Inferior parietal cortex (tissue), 1 donor: ENCODE results near the gene AIFM2.
"Not testable (repeated sequence)": the region's sequence is repeated elsewhere in the genome, so short reads cannot be mapped to it uniquely, and the experiment has no call there.

Source experiments
- DNase-seq: peaks from one replicate; pipeline ENCODE4 v3.0.0-alpha.2; 2016; ENCODE audit errors: extremely low spot score

Gene AIFM2

DNA sequence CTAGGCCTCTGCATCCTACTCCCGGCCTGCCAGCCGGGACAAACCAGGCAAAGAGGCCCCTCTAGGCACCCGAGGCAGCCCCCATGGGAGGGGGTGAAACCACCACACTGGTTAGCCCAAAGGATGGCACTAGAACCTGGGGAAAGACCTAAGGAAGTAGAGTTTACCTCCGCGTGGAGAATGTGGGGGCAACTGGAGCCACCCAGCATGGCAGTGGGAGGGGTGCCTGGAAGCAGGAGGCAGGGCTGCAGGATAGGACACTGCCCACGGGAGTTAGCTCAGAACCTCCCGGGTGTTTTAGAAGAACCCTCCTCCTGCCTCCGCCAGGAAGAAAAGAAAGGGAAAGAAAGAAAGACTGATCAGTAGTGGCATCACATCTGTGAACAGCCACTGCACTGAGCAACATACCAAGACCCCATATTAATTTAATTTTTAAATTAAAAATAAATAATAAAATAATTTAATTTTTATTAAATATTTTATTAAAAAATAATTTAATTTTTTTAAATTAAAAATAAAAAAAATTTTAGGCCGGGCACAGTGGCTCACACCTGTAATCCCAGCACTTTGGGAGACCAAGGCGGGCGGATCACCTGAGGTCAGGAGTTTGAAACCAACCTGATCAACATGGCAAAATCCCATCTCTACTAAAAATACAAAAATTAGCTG lies 11.2 kb downstream of the AIFM2 start:
- DNase-seq: no peak

DNA sequence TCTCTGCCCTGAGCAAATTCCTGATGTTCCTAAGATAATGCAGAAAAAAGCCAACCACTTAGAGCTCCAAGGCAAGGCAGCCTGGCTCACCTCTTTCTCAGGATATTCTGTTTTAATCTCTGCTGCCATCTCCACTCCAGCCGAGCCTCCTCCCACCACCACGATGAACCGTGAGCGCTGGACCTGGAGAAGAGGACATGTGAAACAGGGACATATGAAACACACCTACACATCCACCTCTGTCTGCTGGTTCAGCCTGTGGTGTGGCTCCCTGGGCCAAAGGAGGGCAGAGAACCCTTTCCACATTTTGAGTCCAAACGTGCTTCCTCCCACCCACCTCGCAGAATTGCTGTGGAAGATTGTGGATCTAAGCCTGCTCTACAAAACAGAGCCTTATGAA lies 12.2 kb downstream of the AIFM2 start:
- DNase-seq: no peak

DNA sequence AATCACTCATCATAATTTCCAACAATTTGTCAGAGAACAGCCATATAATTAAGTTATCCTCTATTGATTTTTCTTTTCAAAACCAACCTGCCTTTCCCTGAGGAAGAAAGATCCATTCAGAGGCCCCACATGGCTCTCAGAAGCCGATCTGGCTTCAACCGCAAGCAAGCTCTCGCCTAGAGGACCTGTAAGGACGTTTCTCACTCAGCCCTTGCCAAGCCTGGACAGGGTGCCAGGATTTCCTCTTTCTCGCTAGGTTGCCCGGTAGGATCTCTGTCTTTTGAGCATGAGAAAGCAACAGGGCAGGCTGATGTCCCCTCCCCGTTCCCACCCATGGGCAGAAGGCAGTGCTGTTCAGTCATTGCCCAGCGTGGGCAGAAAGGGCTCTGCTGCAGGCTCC lies 13.0 kb downstream of the AIFM2 start:
- no peak for DNase-seq

DNA sequence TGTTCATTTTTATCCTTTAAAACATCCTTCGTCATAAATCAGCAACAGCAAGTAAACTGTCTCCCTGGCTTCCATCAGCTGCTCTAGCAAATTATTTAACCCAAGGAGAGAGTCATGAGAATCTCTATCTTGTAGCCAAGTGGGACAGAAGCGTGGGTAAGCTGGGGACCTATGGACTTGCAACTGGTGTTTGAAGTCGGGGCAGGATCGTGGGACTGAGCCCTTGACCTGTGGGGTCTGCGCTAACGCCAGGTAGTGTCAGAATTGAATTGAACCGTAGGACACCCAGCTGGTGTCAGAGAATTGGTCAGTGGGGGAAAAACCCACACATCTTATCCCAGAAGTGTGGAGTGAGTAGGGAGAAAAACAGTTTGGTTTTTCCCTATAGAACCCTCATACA lies 13.4 kb downstream of the AIFM2 start:
- DNase-seq: no peak

DNA sequence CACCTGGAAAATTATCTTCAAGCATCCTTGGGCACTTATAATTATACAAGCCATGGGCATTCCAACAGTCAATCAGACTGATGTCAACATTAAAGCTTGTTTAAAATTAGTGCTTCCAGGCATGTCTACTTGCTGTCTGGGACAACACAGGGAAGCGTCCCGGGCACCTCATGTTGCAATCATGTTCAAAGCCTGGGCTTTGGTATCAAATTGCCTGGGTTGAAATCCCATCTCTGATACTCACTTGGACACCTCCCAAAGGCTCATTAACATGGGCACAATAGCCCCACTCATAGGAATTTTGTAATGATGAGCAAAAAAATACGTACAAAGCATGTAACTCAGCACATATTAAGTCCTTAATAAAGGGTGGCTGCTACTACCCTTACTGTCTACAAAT lies 14.4 kb downstream of the AIFM2 start:
- no peak for DNase-seq

DNA sequence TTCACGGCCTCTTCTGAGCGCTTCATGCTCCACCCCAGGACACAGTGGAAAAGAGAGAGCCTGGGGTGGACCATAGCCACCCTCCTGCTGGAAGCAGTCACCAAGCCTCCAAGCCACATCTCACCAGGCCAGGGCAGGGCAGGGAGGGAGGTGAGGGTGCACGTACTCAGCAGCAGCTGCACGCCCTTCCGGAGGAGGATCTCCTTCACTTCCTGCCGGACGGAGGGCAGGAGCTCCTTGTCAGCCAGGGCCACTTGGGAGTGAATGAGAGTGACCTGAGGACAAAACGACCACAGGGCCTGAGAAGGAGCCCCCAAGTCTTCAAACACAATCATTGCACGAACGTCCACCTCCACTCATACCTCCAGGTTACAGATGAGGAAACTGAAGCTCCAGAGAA lies 15.0 kb downstream of the AIFM2 start:
- no peak for DNase-seq

DNA sequence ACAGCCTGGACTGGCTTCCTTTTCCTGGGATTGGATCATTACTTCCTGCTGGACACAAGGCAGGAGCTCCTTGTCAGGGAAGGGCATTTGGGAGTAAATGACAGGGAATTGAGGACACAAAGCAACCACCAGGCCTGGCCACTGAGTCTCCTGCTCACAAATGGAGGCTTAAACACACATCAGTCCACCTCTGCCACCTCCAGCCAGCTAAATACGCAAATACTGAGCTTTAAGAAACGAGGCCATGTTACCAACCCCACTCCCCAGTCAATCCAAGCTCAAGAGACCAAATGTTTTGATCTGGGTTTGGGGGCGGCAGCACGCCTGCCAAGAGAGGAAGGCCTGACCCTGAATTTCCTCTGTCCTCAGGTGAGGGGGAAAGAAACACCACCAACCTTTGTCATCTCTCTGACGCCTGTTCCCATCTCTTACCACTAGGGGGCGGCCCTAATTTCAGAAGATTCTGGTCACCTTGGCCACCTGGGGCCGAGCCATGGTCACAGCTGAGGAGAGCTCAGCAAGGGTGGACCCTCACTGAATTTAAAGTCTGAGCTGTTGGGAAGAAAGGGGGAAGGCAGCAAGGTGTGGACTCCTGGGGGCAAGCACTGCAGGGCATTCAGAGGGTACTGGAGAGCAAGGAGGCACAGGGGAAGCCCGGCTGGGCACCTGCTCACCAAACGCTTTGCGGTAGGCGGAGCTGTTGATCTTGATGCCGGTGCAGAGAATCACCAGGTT lies 16.5 kb downstream of the AIFM2 start:
- DNase-seq: peak; percentile 55

DNA sequence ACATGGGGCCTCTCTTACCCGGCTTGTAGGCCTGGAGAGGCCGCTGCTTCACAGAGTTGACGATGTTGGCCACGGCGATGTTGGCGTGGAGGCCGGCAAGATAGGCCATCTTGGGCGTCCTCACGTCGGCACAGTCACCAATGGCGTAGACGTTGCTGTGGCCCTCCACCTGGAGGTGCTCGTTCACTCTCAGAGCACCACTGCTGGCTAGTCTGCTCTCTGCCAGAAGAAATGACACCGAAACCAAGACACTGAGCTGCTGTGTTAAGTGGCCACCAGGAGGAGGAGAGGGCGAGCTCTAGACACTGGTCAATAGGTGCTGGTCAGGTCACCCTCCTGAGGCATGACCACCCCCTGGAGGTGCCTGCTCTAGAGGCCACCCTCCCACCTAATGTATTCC lies 17.7 kb downstream of the AIFM2 start:
- no peak for DNase-seq

DNA sequence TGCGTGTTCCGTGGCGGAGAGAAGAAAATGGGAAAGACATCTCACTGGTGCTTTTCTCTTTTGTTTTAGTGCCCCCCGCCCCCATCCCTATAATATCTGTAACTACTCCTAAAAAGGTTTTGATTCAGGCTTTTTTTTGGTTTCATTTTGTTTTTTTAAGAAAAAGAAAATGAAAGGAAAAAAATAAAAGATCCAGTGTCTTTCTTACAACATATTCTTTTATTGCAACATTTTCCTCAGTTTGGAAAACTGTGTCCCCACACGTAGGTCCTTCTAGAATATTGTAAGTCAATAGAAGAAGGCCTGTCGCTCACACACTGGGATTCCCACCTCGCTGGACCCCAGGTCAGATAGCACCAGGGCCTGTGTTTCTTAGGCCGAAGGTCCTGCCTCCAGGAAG lies 20.6 kb downstream of the AIFM2 start:
- DNase-seq: no peak

DNA sequence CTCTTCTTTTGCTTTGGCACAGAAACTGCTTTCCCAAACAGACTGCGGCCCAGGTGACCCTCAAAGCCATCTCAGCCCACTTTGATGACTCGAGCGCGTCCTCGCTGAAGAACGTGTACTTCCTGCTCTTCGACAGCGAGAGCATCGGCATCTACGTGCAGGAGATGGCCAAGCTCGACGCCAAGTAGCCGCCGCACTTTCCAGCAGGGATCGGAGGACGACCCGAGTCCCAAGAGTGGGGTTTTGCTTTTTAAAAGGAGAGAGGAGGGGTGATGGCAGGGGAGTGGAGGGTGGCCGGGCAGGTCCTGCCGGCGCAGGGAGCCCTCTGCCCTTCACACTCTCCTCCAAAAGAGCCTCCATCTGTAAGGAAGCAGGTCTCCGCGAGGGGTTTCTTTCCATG lies 21.1 kb downstream of the AIFM2 start:
- DNase-seq: no peak

DNA sequence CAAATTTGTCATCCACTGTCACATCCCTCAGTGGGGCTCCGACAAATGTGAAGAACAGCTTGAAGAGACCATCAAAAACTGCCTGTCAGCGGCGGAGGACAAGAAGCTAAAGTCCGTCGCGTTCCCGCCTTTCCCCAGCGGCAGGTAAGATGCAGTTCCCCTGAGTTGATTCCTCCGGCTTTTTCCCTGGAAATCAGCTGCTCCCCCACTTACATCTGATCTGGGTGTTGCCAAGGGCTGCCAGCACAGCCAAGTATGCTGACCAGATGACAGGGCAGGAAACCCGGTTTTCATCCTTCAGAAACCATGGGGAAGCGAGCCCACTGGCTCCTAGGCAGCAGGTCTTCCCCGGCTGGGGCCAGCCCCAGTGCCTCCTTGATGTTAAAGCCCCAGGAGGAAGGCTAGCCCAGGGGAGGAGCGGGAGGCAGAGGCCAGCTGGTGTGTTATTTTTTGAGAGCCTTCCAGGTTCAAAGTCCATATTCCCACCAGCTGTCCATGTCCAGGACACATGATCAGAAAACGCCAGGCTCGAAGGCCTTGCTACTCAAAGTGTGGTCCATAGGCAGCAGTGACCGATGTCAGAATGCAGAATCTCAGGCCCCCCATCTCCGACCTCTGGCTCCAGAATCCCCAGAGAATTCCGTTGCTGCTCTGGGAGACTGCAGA lies 23.4 kb downstream of the AIFM2 start:
- no peak for DNase-seq

DNA sequence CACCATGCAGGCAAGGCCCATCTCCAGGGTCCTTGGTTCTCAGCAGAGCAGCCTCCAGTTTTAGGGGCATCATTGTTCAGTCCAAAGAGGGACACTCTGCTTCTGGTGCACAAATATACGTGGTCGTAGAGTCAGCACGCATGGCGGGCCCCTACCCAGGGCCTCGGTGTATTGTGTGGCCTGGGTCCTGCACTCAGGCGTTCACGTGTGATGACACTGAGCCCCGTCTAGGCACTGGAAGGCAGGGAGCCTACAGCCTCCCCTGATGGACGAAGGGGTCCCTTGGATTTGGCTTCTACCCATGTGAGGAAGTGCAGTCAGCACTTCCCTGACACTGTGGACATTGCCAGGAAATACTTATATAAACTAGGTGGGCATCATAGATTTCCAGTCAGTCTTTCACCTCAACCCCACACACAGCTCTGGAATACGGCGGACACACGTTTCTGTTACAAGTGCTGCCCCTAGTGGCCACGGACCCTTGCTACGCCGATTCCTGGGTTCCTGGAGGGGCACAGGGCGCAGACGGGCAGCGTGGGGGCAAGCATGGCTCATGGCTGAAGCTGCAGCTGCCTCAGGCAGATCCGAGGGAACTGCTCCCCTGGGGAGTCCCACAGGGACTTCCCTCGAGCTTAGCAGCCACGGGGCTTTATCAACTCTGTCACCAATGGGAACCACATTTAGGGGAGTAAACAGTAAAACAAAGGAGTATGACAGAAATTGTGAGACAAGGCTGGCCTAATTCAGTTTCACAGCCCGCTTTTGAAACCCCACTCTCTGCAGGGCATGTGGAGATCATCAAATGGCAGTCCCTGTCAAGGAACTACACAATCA lies 25.4 kb downstream of the AIFM2 start:
- no peak for DNase-seq

DNA sequence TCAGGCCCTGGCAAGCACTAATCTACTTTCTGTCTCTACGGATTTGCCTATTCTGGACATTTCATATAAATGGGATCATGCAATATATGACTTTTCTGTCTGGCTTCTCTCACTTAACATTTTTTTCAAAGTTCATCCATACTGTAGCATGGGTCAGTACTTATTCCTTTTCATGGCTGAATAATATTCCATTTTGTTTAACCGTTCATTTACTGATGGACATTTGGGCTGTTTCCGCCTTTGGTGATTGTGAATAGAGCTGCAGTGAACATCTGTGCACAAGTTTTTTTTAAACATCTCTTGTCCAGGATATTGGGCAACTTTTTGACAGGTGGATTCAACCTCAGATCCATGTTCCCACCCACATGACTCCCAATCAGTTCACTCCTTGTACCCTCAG lies 31.0 kb downstream of the AIFM2 start:
- no peak for DNase-seq

DNA sequence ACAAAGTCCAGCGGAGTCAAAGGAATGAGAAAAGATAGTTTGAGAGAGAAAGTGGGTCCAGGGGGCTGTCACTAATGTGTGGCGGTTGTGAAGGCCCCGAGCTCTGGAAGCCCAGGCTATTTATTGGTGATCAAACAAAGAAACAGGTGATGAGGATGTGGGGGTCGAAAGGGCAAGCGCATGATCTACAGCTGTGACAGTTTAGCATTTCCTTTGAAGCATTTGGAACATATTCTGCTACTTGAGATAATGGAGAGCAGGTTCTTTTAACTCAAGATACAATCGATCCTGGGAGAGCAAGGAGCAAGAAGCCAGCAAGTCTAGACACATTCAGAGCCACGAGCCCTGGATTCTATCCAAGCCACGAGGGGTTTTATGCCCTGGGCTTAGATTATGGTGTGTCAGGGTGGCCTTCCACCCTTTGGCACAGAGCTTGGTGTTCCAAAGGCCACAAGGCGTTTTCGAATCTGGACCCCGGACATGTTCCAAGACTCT lies 31.5 kb downstream of the AIFM2 start:
- not testable (repeated sequence) for DNase-seq

DNA sequence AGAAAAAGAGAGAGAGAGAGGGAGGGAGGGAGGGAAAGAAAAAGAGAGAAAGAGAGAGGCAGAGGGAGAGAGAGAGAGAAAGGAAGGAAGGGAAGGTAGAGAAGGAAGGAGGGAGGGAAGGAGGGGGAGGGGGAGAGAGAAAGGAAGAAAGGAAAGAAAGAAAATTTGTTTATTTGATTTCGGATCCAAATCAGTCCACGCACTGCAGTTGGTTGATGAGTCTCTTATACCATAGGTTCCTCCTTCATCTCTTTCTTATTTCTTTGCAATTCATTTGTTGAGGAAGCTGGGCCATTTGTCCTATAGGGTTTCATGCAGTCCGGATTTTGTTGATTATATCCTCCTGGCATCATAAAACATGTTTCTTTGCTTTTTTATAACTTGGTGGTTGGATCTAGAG lies 34.4 kb downstream of the AIFM2 start:
- no peak for DNase-seq

DNA sequence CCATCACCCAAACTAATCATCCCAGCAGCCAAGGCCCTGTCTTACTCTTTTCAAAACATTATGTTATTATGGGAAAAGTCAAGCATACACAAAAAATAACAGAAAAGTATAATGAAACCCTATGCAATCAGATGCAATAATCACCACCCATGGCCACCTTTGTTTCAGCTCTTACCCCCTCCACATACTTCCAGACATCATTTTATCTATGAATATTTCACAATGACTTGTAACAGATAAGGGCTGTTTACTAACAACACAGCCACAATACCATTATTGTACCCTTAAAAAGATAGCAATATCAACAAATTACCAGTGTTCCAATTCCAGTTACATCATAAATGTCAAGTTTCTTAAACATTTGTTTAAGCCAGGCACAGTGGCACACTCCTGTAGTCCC lies 35.2 kb downstream of the AIFM2 start:
- DNase-seq: no peak

DNA sequence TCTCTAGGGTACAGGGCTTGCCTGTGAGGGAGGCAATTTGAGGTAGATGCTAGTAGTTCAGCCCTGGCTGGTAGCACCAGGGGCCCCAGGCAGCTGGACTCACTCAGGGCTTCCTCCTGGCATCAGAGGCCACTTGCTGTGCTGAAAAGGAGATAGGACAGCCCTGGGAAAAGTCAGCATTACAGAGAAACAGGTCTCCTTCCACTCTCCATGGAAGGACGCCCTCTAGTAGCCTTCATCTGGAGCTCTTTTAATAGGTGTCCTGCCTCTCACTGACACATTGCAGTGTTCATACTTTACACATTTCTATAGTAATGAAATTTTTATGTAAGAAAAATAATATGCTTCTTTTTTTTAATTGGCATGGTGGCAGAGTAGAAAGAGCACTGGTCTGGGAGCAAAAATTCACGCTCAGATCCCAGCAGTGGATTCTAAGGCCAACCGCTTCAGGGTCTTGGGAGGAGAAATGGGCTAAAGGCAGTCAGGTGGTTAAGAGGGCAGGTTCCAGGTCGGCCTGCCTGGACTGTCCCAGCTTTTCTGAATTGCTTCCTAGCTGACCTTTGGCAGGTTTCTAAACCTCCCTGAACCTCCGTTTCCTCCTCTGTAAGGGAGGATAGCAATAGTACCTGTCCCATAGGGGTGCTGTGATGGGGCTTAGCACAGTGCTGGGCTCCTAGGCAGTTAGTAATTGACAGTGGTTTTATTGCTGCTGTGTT lies 35.8 kb downstream of the AIFM2 start:
- no peak for DNase-seq

DNA sequence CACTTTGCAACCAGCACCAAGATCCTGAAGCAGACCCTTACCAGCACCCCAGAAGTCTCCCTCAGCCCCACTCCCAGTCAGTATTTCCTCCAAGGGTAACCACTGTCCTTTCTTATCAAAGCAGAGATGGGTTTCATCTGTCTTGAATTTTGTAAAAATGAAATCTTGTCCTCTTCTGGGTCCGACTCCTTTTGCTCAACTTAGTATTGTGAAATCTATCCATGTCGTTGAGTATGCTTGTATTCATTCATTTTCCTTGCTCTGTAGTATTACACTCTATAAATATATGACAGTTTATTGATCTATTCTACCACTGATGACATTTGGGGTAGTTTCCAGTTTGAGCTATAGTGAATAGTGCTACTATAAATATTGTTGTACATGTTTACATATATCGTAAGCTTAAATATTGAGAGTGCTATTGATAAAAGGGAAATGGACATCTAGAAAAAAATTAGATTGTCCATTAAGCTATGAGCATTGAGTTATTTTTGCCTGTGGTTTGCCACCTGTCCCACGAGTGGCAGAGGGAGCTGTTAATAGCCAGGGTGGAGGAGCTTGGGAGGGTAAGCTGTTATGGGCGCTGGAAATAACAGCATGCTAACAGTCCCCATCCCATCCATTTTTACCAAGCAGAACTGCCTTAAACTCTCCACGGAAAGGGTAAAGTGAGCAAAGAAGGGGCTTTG lies 36.5 kb downstream of the AIFM2 start:
- no peak for DNase-seq

DNA sequence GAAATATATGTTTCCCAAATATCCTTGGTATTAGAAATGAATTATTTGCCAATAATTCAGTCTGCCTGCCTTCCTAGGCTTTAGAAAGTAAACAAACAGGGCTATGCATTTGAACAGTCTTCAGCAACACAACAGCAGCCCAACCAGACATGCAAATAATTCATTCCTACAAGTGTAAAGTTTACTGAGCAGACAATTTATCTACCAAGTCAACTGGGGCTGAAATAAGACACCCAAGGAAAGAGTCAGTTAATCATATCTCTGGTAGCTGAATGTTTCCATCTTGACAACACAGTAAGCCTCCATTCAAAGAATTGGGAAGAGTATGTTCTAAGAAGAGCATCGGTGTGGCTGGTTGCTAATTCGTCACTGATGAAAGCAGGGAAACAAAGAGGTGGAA lies 38.4 kb downstream of the AIFM2 start:
- no peak for DNase-seq

DNA sequence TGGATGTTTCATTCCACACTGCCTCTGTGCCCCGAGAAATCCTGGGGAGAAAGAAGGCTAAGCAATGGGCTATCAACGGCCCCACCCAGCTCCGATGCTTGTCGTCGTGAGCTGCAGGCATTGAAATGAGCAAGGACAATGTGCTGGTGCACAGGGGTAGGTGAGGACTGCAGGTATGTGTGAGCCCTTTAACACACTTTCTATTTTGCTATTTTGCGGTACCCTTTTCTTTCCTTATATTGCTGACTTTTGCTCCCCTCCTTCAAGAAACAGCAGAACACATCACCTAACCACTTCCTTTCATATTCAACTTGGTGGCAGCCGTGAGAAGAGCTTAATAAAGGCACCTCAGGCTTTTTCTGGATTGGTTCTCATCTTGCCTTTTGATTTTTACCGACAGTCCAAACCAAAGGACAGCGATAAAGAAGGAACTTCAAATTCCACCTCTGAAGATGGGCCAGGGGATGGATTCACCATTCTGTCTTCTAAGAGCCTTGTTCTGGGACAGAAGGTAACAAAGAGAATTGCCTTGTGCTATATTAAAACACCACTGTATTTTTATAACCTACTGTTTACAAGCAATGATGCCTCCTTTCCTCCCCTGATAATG lies 39.2 kb downstream of the AIFM2 start:
- DNase-seq: no peak

DNA sequence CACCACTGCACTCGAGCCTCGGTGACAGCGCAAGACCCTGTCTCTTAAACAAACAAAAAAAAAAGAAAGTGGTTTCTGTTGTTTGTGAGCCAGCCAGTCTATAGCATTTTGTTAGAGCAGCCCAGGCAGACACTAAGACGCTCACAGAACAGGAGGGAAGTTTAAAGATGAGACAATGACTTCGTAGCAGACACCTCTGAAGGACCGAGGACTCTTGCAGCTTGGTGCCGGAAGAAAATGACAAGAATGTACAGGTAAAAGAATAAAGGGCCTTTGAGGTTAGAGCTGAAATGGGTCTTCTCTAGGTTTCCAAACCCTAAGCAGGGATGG lies 40.3 kb downstream of the AIFM2 start:
- no peak for DNase-seq
